Measurements from ENCODE around the gene RAP1GAP2.
"Not testable (repeated sequence)": the region's sequence is repeated elsewhere in the genome, so short reads cannot be mapped to it uniquely, and the experiment has no call there.

RAP1GAP2 gene

DNA sequence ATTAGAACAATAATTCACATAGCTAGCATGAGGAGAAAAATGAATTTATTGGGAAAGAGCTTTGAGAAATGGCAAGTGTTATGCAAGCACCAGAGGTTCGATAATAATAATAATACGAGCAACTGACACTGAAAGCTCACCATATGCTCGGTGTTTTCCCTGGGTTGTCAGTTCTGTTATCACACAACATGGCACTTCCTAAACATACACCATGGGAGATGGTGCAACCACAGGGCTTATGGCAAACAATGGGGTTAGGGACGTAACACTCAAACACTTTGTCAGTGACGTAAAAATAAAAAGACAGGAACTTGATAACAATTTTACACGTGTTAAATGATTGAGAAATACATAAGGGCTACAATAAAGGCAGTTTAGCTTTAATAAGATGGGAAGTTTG is 243.5 kb downstream of the RAP1GAP2 start:
- no peak for DNase-seq (ENCODE audit: low read depth in 2 of 2)

DNA sequence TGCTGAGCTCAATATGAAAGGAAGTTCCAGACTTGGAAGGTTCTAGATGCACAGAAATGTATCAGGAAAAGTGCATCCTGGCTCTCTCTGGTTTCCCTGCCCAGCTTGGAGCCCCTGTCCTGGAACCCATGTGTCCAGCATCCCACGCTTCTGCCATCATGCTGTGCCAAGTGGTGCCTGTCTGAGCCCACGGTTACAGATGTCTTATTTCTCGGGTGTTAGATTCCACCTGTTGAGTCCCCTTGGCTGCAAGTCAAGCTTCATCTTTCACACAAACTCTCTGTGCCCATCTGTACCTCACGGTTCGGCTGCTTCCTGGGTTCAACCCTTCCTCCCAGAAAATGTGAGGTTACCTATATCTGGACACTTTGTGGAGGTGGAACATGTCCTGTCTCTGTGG is 244.6 kb downstream of the RAP1GAP2 start:
- DNase-seq (ENCODE audit: low read depth in 2 of 2): no peak

DNA sequence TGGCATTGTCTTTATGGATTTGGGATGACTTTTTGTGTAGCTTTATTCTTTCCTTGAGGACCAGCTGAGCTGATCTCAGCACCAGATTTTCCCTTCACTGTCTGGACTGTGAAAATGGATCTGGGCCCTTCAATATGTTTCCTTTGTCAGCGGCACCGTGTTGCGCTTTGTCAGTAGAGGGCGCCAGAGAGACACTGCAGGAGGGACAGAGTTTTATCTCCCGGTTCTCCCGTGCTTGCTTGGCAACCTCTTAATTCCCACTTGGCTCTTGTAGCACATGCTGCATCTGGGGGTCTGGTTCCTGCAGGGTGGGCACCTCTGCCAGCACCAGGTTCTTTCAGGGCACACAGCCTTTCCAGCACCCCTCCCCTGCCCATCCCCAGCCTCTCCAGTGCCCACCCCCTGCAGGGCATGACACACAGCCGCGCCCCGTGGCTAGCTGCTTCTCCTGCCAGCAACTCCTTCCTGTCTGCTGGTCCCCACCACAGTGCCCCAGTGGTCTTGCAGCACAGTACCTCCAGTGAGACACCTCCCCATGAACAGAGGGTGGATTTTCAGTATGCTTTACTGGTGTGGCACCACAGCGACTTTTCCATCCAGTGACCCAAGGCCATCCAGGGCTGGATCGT is 247.6 kb downstream of the RAP1GAP2 start:
- peak in 1 of 2 donors; percentile 12 for DNase-seq (ENCODE audit: low read depth in 2 of 2)

DNA sequence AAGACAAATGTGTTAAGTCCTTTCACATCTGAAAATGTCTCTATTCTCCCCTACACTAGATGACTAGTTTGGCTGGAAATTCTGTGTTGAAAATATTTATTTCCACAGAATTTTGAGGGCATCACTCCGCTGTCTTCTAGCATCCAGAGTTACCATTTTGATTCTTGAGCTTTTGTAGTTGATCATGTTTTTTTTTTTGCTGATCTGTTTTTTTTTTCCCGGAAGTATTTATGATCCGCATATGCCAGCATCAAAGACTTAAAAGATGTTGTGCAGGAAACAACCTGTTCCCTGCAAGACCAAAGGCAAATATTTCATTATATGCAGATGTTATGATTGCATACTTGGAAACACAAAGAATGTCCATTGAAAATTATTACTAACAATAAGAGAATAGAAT is 250.5 kb downstream of the RAP1GAP2 start:
- DNase-seq (ENCODE audit: low read depth in 2 of 2): no peak

DNA sequence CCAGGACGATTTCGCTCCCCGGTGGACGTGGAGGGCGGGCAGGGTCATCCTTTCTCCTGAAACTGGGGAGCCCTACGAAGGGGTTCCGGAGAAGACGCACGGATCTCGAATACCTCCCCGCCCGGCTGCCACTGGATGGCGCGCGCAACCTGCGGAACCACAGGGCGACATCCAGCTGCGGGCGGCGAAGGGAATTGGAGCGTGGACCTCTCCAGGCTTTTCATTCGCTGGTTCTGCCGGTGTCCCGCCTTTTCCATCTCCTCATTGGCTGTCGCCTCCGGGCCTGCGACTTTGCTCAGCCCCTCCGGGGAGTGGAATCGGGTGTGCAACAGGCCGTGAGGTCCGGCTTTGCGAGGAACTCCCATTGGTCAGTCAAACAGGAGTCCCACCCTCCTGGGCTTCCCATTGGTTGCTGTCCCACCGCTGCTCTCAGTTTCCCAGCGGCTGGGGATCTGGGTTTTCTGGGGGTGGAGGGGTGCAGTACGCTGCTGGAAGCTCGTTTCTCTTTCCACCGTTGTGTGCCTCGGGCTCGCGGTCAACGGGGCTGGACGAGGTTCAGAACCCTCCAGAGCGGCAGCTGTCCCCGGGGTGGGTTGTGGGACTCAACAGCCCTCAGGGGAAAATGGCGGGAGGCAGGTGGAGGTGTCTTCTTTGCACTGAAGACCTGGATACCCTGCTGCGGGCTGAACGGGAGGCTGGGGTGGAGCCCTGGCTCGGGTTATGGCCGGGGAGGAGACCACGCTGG is 252.7 kb downstream of the RAP1GAP2 start:
- DNase-seq (ENCODE audit: low read depth in 2 of 2): peak; percentile 88 to 89

DNA sequence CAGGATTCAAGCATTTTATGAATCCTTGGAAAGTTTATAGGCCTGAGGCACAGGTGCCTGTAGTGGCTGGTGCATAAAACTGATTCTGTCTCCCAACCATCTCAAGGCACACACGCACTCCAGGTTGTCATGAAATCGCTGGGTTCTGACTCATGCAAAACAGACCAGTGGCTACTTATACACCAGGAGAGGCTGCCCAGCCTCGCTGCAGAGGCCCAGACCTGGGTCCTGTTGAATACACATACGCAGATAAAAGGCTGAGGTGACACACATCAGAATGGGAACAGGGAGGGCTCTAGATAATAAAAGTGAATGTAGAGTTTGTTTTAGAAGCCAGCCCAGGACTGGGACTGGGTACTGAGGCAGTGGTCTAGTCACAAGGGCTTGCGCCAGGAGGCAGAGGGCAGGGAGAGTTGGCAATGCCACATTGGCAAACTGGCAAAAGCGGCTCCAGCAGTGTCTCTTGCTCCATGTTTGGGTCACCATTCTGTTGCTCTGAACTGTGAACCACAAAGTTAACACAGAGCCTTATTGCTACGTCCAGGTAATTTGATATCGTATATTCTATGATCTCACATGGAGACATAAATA is 253.6 kb downstream of the RAP1GAP2 start:
- DNase-seq (ENCODE audit: low read depth in 2 of 2): no peak

DNA sequence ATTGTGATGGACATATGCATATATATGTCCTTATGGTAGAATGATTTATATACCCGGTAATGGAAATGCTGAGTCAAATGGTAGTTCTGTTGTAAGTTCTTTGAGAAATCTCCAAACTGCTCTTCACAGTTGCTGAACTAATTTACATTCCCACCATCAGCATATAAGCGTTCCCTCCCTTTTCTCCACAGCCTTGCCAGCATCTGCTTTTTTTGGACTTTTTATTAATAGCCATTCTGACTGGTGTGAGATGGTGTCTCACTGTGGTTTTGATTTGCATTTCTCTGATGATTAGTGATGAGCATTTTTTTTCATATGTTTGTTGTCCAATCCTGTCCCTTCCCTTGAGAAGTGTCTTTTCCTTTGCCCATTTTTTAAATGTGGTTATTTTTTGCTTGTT is 258.6 kb downstream of the RAP1GAP2 start:
- DNase-seq (ENCODE audit: low read depth in 2 of 2): not testable (repeated sequence)

DNA sequence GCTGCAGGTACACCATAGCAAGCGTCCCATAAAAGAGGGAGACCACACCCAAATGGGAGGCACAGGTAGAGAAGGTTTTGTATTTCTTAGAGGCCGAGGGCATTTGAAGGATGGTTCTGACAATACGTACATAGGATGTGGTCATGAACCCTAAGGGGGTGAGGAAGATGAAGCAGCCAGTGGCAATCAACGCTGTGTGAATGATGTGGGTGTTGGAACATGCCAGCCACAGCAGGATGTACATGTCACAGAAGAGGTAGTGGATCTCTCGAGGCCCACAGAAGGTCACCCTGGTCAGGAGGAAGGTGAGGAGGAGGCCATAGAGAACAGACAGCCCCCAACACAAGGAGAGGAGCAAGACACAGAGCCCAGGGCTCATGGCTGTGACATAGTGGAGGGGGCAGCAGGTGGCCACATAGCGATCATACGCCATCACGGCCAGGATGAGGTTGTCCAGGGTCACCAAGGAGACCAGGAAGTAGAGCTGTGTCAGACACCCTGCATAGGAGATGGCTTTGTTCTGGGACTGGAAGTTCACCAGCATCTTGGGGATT is 266.7 kb downstream of the RAP1GAP2 start:
- not testable (repeated sequence) for DNase-seq (ENCODE audit: low read depth in 2 of 2)

DNA sequence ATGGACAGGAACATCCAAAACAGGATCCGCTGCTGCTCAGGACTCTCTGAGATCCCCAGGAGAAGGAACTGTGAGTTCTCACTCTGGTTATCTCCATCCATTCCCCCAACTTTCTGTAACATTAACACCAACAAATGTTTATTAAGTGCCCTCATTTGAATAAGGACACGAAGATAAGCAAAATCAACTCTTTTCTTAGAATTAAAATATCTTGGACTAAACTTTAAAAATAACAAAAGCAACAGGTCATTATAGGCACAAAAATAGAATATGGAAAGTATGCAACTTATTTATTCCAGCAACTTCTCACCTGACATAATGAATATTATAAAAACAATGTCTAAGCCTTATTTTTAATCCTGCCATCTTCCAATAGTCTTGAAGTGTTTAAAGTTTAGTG is 267.3 kb downstream of the RAP1GAP2 start, which contains the start of gene OR1D5:
Gene OR1D5, minus strand, starts transcription at position 101 of the 400 bp plus-strand sequence. Its CDS starts 0 bp downstream, at position 101.
- not testable (repeated sequence) for DNase-seq (ENCODE audit: low read depth in 2 of 2)

DNA sequence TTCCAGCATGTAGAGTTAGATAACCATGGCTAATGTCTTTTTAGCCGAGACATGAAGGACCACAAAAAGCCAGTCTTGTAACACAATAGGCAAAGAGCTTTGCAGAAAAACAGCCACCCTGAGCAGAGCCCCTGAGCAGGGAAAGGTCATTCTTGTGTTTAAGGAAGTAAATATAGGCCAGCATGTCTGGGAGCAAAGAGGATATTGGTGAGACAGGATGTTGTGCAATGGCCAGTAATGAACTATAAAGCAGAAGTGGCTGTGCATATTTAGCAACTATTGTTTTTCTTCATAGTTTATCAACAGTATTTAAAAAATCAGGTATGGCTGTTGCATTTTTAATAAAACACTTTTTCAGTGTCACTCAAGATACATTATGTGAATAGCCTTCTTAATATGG is 269.0 kb downstream of the RAP1GAP2 start:
- not testable (repeated sequence) for DNase-seq (ENCODE audit: low read depth in 2 of 2)

DNA sequence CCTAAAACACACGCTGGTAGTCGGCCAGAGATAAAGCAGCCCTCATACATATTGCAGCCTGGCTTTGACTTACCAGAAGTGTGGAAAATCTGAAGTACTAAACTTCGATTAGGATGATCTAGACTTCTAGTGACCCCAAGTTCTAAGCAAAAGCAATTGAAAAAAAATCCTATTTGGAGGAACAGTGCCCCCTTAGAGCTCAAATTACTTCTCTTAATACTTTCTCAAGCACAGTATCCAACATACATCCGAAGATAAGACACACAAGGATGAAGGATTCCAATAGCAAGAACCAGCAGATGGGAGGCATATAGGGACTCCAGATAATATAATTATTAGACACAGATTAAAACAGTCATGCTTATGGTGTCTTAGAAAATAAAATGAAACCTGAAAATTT is 277.6 kb downstream of the RAP1GAP2 start:
- not testable (repeated sequence) for DNase-seq (ENCODE audit: low read depth in 2 of 2)

Data from stimulated activated CD8-positive, alpha-beta memory T cell treated with anti-CD3 and anti-CD28 coated beads, Interleukin-2, amount 100 ng/mL, for 48 hours (primary cell).